ENCODE results near the gene KBTBD6.

DNA sequence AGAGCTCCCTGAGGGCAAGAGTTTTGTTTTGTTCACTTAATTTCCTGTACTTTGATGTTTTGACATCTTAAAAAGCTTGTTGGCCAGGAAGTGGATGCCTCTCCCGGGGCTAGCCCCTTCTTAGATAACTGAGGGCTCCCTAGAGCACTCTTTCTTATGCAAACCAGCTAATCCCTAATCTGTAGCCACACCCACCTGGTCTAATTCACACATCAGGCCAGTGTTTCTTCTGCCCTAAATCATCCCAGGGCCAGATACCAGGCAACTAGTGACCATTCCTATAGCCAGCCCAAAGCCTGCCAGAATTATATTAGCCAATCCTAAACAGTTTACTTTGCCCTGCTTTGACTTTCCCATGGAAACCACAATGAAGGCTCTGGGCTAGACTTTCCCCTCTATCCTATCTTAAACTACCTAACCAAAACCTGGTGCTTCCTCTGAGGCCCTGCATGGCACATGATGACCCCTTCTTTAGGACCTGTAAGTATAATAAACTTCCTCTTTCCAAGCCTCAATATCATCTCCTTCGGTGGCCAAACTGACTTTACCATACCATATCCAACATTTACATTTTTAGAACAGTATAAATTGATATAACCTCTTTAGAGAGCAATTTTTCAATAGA, 46.5 kb downstream of the KBTBD6 start:
- TF ChIP-seq POLR2A (IDR thresholded peaks at IDR 0.05; ENCODE audit: low read depth, low read length) (no peak), TAF1 (IDR thresholded peaks at IDR 0.05; ENCODE audit: low read depth, low read length) (no peak), SPI1 (IDR thresholded peaks at IDR 0.05; ENCODE audit: low read depth, low read length) (no peak), POLR2AphosphoS5 (IDR thresholded peaks at IDR 0.05; ENCODE audit: low read depth, low read length) (no peak), POU2F2 (IDR thresholded peaks at IDR 0.05; ENCODE audit: low read depth, low read length) (no peak), PAX5 (IDR thresholded peaks at IDR 0.05; ENCODE audit: insufficient read depth, low read length, severe bottlenecking) (no peak)
